HG03135 (cell line): ENCODE results near the gene KYNU.

Source experiments
- ATAC-seq: cut with Tn5 transposase; IDR thresholded peaks from one replicate; pipeline ENCODE4 v1.9.1; 2021; ENCODE audit warnings: mild to moderate bottlenecking, moderate library complexity; ENCODE audit not compliant: unreplicated experiment

The KYNU gene

DNA sequence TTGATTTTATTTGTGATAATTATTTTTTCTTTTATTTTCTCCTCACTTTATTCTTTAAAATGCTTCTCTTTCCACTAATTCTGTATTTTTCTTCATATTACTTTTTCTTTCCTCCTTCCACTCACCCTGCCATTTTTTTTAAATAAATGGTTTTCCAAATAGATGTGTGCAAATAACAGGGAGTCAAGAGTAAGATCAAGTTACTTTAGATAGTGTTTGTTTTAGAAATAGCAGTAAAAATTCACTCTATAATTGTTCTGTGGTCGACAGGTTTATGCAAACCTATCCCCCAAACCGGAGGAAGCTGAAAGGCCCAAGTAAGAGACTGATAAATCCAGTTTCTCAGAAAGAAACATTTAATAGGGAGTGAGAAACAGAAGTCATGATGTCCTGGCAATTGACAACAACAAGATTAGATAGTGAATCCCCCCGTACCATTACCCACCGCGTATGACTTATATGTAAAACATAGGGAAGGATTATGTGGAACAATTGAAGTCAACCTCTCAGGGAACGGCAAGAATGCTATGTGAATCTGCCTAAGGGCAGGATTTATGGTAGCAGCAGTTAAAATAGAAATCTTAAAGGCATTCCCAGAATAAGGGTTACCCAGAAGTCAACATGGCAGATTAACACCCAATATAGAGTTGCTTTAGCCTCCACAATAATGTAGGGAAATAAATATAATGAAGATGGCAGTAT is 75.5 kb downstream of the KYNU start:
- no peak for ATAC-seq

DNA sequence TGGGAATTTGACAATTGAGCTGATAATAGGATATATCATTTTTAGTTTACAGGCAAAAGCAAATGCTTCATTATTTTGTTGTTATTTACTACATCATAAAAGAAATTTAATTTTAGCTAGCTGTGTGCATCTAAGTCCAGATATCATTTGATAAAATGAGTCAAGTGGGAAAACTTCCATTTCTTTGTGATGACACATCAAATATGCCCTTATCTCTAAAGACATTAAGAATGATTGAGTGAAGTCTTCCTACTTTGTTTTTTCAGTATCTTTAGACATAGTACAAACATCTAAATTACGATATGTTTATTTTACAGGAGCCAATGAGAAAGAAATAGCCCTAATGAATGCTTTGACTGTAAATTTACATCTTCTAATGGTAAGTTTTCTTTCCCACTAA is 77.0 kb downstream of the KYNU start:
- no peak for ATAC-seq

DNA sequence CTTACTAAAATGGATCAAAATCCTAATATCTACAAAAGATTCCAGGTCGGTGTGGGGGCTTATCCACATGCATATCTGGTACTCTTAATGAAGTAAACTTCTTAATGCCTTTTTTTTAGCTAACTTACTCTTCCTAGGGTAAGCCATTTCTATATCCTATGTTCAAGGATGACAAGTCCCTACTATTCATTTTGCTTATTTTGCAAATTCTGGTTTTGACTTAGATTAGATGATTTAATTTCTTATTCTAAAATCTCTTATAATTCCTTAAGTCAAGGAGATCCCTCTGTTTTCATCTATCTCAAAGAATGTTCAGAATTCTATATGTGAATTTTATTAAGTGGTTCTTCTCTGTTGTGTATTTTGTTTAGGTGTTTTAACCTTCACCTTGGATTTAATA is 79.7 kb downstream of the KYNU start:
- ATAC-seq = no peak

DNA sequence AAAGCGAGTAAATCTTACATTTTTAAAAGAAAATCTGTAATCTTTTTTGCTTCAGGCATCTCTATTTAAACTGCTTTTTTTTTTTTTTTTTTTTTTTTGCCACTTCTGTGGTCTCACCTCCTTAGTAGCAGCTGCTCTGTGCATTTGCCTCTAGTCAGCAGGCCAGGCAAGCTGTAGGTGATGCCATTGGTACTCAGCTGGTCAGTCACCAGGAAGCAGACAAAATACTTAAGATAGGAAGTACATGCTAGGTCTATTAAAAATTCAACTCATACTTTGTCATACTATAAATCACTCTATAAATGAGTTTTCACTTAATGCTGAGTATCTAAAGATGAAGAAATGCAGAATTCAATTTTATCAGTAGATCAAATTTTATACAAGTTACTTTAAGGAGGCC is 83.7 kb downstream of the KYNU start:
- ATAC-seq = no peak

DNA sequence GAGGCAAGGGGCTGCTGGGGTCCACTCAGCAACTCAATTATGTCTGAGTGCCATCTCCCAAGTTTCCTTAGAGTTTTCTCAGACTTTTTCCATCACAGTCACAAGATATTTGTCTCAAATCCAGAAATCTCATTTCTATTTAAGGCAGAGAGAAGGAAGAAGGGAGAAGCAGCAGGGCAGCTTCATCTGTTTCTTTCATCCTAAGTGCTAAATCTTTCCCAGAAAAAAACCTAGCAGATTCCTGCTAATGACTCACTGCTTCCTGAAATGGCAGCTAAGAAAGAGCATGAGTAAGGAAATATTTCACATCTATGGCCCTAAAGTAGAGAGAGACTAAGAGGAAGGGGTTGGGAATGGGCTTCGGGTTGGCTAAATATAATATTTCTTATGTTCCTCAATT is 88.0 kb downstream of the KYNU start:
- ATAC-seq = no peak

DNA sequence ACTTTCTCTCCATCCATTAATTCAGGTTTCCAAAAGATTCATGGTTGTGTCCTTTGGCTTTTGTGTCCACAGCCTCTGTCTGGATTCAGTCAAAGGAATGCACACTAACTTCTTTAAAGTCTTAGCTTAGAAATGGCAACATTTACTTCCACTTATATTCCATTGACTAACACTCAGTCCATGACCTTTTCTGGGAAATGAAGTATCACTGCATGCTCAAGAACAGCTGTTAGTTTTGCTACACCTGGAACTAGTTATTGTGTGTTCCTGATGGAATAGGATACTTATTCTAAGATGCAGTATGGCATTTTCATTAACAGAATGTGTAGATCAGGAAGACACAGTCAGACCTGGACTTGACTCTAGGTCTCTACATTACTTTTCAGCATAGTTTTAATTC is 88.8 kb downstream of the KYNU start:
- ATAC-seq = no peak

DNA sequence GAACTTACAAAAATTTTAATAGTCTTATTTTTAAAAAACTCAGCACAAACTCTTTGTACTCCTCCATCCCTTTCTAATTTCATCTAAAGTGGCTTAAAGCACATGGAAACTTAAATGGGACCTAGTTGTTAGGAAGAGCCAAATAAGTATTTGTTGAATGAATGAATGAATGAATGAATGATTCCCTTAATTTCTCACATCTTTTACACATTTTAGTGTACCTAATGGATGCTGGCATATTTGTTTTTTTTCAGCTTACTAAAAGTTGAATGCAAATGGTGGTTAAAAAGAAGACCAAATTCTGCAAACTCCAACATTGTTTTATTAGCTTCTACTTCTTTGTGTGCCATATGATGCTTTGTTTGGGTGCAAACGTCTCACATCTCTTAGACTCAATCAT is 89.6 kb downstream of the KYNU start:
- ATAC-seq = no peak

DNA sequence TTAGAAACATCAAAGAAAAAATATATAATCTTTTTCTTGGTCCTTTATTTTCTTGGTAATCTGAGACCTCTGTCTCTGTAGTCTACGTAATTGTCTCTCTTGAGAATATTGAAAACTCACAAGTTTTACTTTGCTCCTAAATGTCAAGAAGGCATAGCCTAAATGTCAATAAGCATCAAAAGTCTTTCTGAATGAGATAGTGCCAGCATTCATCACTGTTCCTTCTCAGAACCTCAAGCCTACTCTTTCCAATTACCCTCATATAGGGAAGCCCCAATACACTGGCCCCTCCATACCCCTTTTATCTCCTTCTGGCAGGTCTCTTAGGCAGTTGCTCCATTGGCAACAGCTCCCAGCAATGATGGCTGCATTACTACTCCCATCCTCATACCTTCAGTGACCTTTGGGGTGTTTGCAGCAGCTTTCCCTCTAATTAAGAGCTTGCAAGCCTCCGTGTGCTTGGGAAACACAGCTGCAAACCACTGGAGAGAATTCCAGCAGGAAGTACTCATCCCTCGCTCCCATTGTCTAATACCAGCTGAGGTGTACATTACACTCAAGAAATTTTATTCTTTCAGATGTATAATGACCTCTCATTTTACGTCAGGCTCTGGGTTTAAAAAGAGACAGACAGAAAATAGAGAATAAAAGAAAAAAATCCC is 95.8 kb downstream of the KYNU start:
- ATAC-seq = no peak

DNA sequence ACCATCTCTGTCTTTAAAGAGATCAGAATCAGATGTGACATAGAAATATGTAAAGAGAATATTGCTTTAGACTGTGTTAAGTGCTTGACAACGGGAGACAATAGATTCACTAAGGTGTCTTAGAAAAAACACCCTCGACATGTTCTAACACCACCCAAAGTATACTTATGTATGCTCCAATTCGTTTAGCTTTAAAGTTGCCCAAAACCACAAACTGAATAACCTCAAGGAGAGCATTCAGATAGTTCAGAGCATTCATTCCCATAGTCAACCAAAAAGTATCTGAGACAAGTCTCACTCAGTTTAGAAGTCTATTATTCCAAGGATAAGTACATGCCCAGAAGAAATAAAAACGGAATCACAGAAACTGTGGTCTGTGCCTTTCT is 96.4 kb downstream of the KYNU start:
- ATAC-seq = no peak

DNA sequence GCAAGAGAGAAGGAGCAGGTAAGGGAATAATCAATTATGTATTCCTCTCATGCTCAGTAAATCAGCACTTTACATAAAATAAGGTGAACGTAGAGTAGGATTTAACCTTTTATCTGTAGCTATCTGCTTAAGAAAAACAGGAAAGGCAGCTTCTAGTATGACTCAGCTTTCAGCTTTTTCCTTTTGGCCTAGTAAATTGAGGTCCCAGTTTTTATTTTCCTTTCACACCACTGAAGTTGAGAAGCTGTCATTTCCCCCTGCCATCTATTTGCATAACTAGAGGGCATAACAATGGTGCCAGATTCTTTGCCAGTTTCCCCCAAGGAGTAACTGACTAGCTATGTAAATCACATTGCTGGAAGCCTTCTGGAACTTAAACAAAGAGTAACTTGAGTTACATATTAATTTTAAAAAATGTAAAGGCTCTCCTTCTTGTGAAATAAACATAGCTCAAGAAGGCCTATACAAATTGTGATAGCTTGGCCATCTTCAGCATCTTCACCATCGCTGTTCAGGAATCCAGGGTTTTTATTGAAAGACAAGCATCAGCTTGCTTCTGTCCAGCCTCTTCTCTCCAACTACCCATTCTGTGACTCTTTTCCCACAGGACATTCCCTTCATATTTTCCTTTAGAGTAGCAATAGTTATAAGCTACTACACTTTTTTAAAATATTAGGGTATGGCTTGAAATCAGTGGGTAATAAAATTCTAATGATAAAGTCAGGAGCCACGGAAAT is 97.0 kb downstream of the KYNU start:
- no peak for ATAC-seq

DNA sequence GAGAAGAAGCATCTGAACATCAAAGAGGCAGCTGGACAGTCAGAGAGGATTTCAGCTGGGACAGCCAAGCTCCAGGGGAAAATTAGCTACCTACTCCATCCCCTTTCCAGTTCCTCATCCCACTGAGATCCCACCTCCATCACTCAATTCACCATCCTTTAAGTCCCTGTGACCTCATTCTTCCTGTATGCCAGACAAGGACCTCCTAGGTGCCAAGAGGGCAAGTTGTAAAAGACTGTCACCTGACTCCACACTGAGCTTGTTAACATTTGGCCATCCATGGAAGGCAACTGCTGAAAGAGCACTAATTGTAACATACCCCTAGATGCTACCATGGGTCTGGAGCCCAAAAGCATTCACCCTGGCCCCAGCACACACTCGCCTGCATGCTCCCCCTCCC is 97.8 kb downstream of the KYNU start:
- ATAC-seq = no peak

DNA sequence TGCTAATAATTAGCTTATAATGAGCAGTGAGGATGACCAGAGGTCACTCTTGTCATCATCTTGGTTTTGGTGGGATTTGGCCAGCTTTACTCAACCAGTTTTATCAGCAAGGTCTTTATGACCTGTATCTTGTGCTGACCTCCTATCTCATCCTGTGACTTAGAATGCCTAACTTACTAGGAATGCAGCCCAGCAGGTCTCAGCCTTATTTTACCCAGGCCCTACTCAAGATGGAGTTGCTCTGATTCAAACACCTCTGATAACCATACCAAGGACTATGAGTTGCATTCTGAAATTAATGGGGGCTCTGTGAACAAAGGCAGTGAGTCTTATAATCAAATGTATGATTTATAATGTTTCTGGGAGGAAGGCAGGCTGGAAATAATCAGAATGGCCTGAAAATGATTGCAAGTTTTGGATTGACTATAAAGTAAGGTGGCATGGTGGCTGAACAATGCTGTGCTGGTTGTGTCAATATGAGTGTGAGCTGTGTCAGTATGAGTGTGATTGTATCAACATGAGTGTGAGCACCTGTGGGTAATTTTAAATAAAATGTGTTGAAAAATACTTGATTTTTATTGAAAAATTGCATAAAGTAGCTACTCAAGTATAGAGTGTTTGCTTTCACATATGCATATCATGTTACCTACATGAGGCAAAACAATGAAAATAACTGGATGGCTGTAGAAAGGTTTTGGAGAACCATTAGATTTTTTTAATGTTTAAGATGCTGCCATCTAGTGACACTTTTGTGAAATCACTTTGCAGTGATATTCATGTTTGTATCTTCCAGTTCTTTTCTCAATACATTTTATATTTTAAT is 103.0 kb downstream of the KYNU start:
- peak; percentile 53 for ATAC-seq

DNA sequence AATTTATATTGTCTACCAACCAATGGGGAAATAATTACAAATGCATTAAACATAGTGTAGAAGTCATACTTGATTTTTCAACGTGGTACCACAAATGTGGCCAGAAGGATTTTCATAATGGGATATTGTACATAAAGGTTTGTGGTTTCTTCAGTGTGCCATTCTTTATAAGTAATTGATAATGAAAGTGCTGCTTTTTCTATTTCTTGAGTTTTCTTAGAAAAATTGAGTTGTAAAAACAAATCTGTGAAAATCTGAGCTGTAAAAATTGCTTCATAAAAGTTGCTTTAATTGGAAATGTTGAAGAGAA is 103.6 kb downstream of the KYNU start:
- ATAC-seq = no peak

DNA sequence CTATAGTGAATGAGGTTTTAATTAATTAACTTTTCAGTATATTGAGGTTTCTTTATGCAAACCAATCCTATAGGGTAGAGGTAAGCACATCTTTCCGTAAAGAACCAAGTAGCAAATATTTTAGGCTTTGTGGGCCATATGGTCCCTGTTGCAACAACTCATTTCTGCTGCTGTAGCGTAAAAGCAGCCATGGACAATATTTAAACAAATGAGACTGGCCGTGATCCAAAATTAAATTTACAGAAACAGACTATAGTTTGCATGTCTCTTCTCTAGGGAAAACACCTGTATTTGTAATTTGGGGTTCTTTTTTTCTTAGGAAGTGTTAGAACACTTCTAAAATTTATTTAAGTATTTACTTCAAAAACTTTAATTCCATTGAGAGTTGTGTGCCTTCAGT is 104.3 kb downstream of the KYNU start:
- no peak for ATAC-seq

DNA sequence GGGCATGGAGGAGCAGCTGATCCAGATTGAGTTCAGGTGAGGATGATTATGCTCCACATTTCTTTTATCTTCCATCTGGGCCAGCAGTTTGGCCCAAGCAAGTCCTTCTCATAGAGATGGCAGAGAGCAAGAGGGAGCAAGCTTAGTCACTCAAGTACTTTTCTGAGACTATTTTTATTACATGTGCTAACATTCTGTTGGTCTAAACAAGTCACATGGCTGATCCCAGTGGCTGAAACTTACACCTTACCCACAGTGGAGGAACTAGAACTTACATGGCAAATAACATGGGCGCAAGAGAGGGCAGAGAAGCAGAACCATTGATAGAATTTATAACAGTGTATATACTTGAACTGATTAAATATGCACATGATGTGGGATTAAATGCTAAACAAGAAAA is 105.7 kb downstream of the KYNU start:
- ATAC-seq = peak; percentile 72

DNA sequence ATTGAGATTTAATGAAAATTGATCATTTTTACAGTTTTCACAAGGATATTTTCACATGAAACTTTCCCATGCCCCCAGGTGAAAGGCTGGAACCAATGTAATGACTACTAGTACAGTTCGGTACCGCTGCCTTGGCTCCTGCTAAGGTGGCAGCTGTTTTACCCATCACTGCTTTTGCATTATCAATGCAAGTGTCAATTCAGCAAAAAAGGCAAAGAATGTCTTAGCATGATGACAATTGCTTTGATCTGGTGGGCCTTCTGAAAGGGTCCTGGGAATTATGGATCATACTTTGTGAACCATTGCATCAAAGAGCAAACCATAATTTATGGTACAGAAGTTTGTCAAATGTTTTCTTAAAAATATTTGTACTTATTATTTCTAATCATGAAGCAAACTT is 107.2 kb downstream of the KYNU start:
- ATAC-seq = no peak

DNA sequence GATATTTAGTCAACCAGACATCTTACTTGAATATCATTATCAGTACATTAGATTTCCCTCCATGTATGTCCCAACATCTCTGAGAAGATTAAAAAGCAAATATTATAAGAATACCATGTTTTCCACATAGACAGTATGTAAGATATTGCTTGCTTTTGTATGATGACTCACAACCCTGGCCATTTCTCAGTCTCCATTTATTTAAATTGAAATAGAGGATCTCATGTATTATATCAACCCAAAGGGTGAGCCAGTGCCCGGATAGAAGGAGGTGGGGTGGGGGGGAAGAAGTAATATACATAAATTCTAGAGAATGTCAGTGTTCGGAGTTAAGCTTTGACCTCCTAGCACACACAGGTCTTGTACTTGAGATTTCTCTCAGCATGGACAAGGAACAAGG is 109.6 kb downstream of the KYNU start:
- ATAC-seq = no peak

DNA sequence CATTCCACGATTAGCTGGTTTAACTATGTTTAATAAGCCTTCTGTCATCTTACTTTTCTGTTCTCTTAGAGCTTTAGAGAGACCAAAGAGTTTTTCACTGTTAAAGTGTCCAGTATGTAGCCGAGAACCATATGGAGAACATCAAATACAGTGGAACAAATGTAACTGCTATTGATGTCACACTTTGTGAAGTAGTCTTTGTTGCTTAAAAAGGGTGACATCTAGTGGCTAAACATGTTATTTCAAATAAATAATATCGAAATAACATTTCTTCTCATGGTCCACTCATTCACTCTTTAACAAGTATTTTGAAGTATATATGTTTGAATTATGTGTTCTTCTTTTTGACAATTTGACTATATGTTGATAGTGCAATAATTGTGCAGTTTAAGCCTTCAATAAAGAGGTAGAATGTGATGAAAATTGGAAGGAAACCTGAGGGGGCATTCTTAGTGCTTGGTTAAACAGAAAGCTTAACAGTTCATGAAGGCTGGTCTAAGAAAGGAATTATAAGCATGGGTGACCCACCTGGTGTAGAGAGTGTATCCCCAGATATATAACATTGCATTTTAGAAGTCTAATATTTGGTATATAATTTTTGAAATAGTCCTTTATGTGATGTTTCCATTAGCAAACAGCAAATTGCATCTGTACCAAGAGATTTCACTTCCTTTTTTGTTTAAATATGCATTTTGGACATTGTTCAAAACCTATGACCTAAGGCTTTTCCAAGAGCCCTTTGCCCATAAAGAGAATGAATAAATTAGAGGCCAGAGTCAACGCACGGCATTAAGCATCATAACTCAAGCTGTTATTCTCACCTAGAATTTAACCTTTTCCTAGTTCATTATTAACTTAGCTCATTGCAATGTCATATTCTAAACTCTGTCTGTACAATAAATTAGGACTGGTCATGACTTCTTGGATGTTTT is 112.1 kb downstream of the KYNU start:
- peak; percentile 73 for ATAC-seq

DNA sequence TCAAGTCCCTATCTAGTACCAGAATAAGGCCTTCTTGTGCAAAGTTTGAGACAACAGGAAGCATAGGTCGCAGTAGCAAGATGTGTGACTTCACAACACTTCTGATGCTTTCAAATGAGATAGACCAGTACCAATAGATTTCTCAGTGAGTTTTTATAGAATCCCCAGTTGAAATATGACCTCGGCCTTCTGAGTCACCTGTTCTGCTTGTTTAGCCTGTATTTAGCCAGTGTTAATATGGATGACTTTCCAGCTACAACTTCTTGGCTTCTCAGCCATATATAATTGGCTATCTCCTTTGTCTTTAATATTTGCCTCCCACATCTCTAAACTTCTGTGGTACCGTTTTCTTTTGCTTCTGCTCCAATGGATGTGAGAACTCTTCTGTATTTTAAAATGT is 113.8 kb downstream of the KYNU start:
- no peak for ATAC-seq

DNA sequence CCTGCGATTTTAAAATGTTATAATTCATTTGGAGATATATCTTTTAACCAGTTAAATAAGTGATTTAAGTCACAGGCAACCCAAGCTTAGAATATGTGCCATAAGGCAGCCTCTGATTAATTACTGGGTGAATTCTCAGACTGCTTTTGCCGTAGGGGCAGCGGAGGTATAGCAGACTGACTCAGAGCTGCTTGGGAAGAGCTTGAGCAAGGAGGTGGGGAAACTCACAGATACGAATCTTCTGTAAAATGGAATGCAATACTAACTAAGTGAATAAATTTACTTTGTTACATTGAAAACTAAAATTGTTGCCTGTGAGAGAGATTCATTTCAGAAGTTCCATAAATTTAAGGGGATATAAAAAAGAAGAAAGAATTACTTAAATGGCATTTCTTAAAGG is 115.4 kb downstream of the KYNU start:
- no peak for ATAC-seq

DNA sequence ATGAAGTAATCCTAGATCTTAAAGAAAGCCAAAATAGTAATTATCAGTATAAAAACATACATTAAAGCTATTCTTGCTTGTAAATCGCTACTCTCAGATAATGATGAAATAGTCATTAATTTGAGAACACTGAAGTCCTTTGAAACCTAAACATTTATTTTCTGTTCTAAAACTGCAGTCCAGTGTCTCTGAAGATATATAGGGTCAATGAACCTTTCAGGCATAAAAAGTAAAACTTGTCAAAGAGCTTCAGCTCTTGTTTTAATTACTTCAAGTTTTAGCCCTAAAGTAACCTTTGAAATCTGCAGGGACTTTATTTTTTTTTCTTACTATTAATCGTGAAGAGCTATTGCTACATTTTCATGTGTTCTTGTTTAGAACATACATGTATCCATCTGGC is 116.3 kb downstream of the KYNU start:
- no peak for ATAC-seq
